ENCODE data around the gene SOX5. TPM values are rescaled to one million over a fixed set of nuclear protein-coding genes. Genes with fewer than 3 reads are reported as not detected.
A peak's percentile ranks its signal among the peaks of the same experiment; 100 is the strongest.

The SOX5 gene
- polyA plus RNA-seq, 4 donors: 6.2 to 8.6 (median 7.7) TPM

DNA sequence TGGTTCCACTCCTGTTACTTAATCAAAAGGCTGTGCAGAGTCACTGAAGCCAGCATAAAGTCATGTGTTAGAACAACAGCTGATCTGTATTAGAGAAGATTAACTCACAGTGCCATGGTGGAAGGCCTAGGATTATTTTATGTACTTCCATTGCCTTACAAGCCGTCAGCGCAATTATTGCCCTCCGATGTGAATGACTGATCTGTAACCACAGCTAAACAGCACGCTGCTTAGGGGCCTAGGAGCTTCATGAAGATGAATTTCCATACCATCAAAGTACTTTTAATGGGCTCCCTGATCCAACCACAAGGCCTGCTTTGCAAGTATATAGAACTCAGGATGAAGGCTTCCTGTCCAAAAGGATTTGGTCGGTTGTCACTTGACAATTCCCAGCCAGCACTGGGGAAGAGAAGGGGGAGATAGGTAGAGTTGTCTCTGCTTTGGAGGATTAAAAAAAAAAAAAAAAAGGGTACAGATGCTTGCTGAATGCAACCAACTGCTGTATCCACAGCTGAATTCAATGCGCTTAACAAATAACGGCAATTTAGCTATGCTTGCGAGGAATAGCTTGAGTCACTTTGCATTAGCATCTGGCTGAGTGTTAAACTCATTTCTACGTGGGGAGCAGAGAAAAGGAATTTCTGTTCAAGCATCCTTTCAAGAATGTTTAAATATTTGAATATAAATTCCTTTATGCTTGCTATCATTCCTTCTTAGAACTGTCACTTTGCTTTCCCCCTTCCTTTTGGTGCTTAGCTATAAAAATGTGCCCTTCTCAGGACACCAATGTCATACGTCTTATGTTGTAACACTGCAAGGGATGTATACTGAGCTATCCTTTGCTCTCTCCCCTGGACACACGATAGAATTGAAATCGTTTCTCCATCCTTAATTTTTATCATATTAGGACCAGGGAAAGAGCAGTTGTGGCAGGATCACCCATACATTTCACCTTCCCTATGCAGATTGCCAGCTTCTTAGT, 387.8 kb downstream of the SOX5 start:
- DNase-seq (ENCODE audit: low read depth in 4 of 4, low spot score in 2 of 4): no peak

DNA sequence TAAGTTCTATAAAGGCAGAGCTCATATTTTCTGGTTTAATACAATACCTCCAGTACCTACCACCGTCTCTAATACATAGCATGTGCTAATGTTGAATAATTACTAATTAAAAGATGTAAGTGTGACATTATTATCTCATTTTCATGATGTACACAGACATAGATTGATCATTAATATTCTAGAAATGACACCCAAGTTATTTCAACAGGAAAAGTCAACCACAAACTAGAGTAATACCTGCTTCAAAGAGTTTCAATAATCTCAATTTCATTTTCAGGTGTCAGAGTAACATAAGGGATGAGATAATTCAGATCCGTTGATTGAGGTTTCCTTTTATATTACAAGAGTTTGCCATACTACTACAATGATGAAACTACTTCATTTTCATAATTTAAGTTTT, 388.9 kb downstream of the SOX5 start:
- DNase-seq (ENCODE audit: low read depth in 4 of 4, low spot score in 2 of 4): no peak

GRCh38 chr12:23559268-23559753, 390.2 kb downstream of the SOX5 start:
- DNase-seq (ENCODE audit: low read depth in 4 of 4, low spot score in 2 of 4): no peak

- DNase-seq (ENCODE audit: low read depth in 4 of 4, low spot score in 2 of 4): no peak
Observed at GRCh38 chr12:23556661-23557060, 392.8 kb downstream of the SOX5 start.

DNA sequence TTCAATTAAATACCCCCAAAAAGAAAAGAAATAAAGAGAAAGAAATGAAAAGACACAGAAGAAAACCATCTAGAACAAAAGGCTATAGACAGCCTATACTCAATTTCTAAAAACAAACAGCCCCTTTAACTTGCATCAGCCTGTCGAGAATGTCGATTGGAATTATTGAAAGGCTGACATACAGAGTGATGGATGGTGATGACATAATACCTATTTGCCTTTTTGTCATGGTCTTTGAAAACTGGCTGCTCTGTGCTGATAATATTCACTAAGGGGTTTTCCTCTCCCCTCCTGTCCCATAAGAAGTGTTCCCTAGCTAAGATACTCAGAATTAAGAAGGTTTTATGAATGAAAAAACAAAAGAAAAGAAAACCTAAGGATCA, 393.7 kb downstream of the SOX5 start:
- DNase-seq (ENCODE audit: low read depth in 4 of 4, low spot score in 2 of 4): no peak

GRCh38 chr12:23555180-23555824, 394.2 kb downstream of the SOX5 start:
- no peak for DNase-seq (ENCODE audit: low read depth in 4 of 4, low spot score in 2 of 4)

- no peak for DNase-seq (ENCODE audit: low read depth in 4 of 4, low spot score in 2 of 4)
Observed at GRCh38 chr12:23552417-23552816, 397.1 kb downstream of the SOX5 start.

GRCh38 chr12:23550753-23551152, 398.7 kb downstream of the SOX5 start:
- DNase-seq (ENCODE audit: low read depth in 4 of 4, low spot score in 2 of 4): no peak

- DNase-seq (ENCODE audit: low read depth in 4 of 4, low spot score in 2 of 4): no peak
Observed at GRCh38 chr12:23548742-23549141, 400.7 kb downstream of the SOX5 start.

DNA sequence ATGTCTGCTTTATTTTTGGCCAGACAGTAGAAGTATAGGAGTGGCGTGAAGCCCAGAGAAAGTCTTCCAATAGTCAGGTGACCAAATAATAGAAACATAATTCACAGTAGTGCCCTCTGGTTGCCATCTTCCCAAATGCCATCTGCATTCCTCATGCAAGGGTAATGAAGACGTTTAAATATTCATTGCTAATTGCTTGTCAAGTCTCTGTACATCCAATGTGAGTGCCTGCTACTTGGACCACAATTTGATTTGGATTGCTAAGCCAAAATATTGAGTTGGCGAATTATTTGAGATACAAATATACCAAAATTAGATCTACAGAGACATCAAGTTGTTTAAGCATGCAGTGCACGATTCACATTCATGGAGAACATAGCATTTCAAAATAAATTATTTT, 402.7 kb downstream of the SOX5 start:
- no peak for DNase-seq (ENCODE audit: low read depth in 4 of 4, low spot score in 2 of 4)

GRCh38 chr12:23543767-23544166, 405.7 kb downstream of the SOX5 start:
- DNase-seq (ENCODE audit: low read depth in 4 of 4, low spot score in 2 of 4): no peak

GRCh38 chr12:23542187-23542586, 407.3 kb downstream of the SOX5 start:
- no peak for DNase-seq (ENCODE audit: low read depth in 4 of 4, low spot score in 2 of 4)

DNA sequence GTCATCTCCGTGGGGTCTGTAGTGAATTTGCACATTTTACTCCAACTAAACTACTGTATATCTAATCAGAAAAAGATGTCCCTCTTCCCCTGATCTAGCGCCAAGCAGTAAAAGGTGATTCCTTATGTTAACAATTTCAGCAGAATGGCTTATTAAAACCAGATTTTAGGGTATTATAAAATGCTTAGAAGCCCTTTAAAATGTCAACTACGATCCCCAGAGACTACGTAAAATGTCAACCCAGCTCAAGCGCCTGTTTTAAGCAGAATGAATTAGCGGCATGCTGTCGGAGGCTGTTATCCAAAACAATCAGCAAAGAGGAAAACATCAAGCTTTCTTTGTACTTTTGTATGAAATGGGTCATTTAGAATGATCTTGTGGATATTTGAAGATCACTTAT, 408.9 kb downstream of the SOX5 start:
- peak in 2 of 4 donors; percentile 7 to 19 for DNase-seq (ENCODE audit: low read depth in 4 of 4, low spot score in 2 of 4)

DNA sequence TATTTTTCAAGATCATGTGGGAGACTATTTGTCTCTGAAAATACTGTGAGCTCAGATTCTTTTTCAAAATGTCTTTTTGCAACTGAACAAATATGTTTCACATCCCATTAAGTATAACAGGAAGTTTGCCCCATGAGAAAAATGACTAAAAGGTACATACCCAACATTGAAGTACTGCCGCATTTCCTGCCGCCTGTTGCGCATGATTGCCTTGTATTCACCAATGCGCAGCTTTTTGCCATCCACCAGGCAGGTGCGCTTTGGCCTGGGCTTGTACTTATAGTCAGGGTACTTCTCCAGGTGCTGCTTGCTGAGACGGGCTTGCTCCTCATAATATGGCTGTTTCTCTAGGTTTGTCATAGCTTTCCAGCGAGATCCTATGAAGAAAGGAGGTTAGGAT, 413.2 kb downstream of the SOX5 start:
- no peak for DNase-seq (ENCODE audit: low read depth in 4 of 4, low spot score in 2 of 4)

GRCh38 chr12:23535441-23535840, 414.0 kb downstream of the SOX5 start:
- DNase-seq (ENCODE audit: low read depth in 4 of 4, low spot score in 2 of 4): no peak

DNA sequence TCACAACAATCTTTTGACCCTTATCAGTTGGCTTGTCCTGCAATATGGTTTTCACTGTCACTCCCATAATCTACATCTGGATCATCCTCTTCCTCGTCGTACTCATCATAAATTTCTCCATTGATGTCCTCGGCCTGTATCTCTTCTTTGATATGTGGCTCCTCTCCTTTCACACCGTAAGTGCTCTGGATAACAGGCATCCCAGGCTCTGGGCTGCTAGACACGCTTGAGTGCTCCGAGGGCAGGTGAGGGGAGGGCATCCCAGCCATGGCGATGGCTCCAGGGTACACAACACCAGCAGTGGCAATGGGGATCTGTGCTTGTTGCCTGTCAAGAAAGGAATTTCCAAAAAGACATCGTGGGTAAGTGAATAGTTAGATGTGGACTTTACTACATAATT, 415.3 kb downstream of the SOX5 start:
- no peak for DNase-seq (ENCODE audit: low read depth in 4 of 4, low spot score in 2 of 4)

GRCh38 chr12:23533699-23534098, 415.8 kb downstream of the SOX5 start:
- no peak for DNase-seq (ENCODE audit: low read depth in 4 of 4, low spot score in 2 of 4)

DNA sequence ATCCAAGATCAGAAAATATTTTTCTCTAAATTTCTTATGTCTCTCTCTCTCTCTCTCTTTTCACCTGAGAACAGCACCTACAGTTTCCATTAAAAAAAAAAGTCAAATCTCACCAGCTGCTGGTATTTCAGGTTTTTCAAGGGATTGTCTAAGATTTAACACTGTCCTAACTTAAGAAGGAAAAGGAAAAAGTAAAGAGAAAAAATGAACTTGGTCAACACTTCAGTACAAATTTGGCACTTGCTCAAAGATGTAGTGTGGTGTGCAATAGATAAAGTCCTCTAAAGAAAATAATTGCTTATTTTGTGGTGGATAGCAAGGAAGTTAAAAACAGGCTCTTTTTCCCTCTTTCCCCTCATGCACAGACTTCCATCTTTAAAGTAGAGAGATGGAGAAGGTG, 416.2 kb downstream of the SOX5 start:
- DNase-seq (ENCODE audit: low read depth in 4 of 4, low spot score in 2 of 4): no peak

DNA sequence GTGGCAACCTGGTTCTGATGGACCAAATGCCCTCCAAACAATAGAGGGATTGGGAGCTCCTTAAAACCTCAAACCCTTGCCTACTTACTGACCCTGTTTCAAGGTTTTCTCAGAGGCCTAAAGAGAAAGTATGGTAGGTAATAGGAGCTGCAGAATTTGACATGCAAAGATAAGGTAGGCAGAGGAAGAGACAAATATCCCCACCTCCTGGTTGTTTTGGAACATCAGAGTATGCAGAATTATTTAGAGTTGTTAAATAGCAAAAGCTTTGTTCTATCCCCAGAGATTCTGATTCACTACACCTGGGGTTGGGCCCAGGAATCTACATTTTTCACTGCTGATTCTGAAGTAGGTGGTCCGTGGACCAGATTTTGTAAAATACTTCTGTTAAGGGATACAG, 421.2 kb downstream of the SOX5 start:
- no peak for DNase-seq (ENCODE audit: low read depth in 4 of 4, low spot score in 2 of 4)

GRCh38 chr12:23525450-23526072, 423.9 kb downstream of the SOX5 start:
- no peak for DNase-seq (ENCODE audit: low read depth in 4 of 4, low spot score in 2 of 4)

DNA sequence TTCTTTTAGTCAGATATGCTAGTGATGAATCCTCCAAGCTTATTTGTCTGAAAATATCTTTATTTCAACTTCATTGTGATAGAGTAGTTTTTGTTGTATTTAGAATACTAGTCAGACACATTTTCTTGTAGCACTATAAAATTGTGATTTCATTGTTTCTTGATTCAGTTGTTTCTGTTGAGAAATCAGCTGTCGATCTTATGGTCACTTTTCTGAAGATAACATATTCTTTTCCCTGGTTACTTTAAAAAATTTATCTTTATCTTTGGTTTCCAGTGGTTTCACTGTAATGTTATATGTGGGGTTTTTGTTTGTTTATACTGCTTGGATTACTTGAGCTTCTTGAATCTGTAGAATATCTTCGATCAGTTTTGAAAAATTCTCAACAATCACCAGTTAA, 426.1 kb downstream of the SOX5 start:
- DNase-seq (ENCODE audit: low read depth in 4 of 4, low spot score in 2 of 4): no peak
